K562 (cell line): Measurements from ENCODE around the gene KCNK2. TPM values are rescaled to one million over a fixed set of nuclear protein-coding genes. Genes with fewer than 3 reads are reported as not detected.

Source experiments
- ATAC-seq: fragments of 200-7000 bp; cut with Tn5 transposase; 3 replicates; pipeline ENCODE4 v1.9.1; 2020; ENCODE audit warnings: moderate library complexity
- BruUV-seq: library from RNA; stranded (reverse); fragments of 400-500 nt; replicated peaks from 2 replicates; lab custom pipeline; 2021; lab: Mats Ljungman, UMichigan
- CTCF ChIA-PET: fragments of 300-600 bp; formaldehyde crosslinking; extraction: SDS; loops from one replicate; lab custom pipeline; 2021; ENCODE audit warnings: low intra/inter-chr PET ratio; lab: Yijun Ruan, JAX
- POLR2A ChIA-PET: fragments of 300-600, 350-650 bp; sonication (Branson Sonifier 250); formaldehyde crosslinking; extraction: SDS; loops from one replicate; lab custom pipeline; 2021; ENCODE audit warnings: antibody characterized with exemption, inconsistent platforms; lab: Yijun Ruan, JAX
- DNase-seq, 4 experiments: peaks; one replicate each; pipeline versions ENCODE4 v3.0.0 to v3.0.0-alpha.2; 2011 to 2018; ENCODE audit warnings: low spot score in 3 of 4, mixed read lengths in 3 of 4; ENCODE audit errors: extremely low read depth in 1 of 4
- FAIRE-seq: peaks from 2 replicates; lab custom pipeline; 2011; peaks lifted over from hg19 to GRCh38; lab: Jason Lieb, UNC
- H2AFZ ChIP-seq: 2 replicates; pipeline ENCODE4 v1.6.0; 2011; ENCODE audit warnings: low read depth, low read length, control low read depth, inconsistent platforms
- H3K27ac ChIP-seq: fragments of 200-600 bp; 3 replicates; pipeline ENCODE4 v1.8.0; 2011; ENCODE audit warnings: low read depth, mild to moderate bottlenecking, control low read depth, inconsistent platforms, low read length, moderate library complexity, mixed read lengths; ENCODE audit errors: extremely low read depth
- H3K27me3 ChIP-seq, 2 experiments: fragments of 300-600 bp in 1 of 2; 2 replicates in 1 of 2; 3 replicates in 1 of 2; pipeline versions ENCODE4 v1.6.0 to v1.8.0; 2011; ENCODE audit warnings: inconsistent platforms in 2 of 2, low read length in 2 of 2, mild to moderate bottlenecking in 1 of 2, mixed read lengths in 1 of 2, moderate library complexity in 1 of 2; ENCODE audit not compliant: control insufficient read depth in 2 of 2, insufficient read depth in 2 of 2
- H3K36me3 ChIP-seq: fragments of 300-600 bp; 3 replicates; pipeline ENCODE4 v1.8.0; 2011; ENCODE audit warnings: mild to moderate bottlenecking, low read length, inconsistent platforms; ENCODE audit not compliant: control insufficient read depth, insufficient read depth
- H3K4me1 ChIP-seq, 2 experiments: fragments of 200-600 bp in 1 of 2; replicated peaks in 1 of 2; 2 replicates in 1 of 2; 3 replicates in 1 of 2; pipeline versions ENCODE4 v1.5.1 to v1.8.0; 2011; ENCODE audit warnings: inconsistent platforms in 2 of 2, low read length in 2 of 2, mild to moderate bottlenecking in 1 of 2, mixed read lengths in 1 of 2, moderate library complexity in 1 of 2; ENCODE audit not compliant: control insufficient read depth in 2 of 2, insufficient read depth in 2 of 2
- H3K4me2 ChIP-seq: 2 replicates; pipeline ENCODE4 v1.6.1; 2011; ENCODE audit warnings: low read length, control low read depth, inconsistent platforms, mixed read lengths; ENCODE audit not compliant: insufficient read depth
- H3K4me3 ChIP-seq: fragments of 200-600 bp; sonication (generic), shearing (Covaris generic); 2 replicates; pipeline ENCODE4 v1.5.1; 2016; ENCODE audit warnings: control low read depth, inconsistent platforms
- H3K79me2 ChIP-seq: fragments of 200-600 bp; 3 replicates; pipeline ENCODE4 v1.8.0; 2011; ENCODE audit warnings: low read length, inconsistent platforms; ENCODE audit not compliant: control insufficient read depth, insufficient read depth
- H3K9ac ChIP-seq, 2 experiments: 2 replicates each; pipeline versions ENCODE4 v1.6.0 to v1.6.1; 2011; ENCODE audit warnings: low read depth in 2 of 2, low read length in 2 of 2, control low read depth in 1 of 2, inconsistent platforms in 1 of 2, mild to moderate bottlenecking in 1 of 2, mixed read lengths in 1 of 2; ENCODE audit not compliant: insufficient read depth in 1 of 2
- H3K9me1 ChIP-seq: one replicate; pipeline ENCODE4 v1.6.0; 2011; ENCODE audit warnings: inconsistent platforms, mild to moderate bottlenecking, low read length, moderate library complexity; ENCODE audit not compliant: control insufficient read depth, insufficient read depth
- H3K9me3 ChIP-seq: replicated peaks from 2 replicates; pipeline ENCODE4 v1.5.1; 2011; ENCODE audit warnings: low read depth, low read length, inconsistent platforms; ENCODE audit not compliant: control insufficient read depth, insufficient read depth
- H4K20me1 ChIP-seq: replicated peaks from 2 replicates; pipeline ENCODE4 v1.6.1; 2011; ENCODE audit warnings: low read length, inconsistent platforms, mixed read lengths; ENCODE audit not compliant: control insufficient read depth, insufficient read depth
- CTCFL ChIP-seq: IDR thresholded peaks from 2 replicates; pipeline ENCODE4 v1.6.1; 2011; ENCODE audit warnings: borderline replicate concordance, low read depth, mild to moderate bottlenecking, moderate library complexity, low read length; ENCODE audit not compliant: insufficient read depth, poor library complexity, severe bottlenecking
- ETS1 ChIP-seq: conservative IDR thresholded peaks from 2 replicates; pipeline ENCODE4 v1.6.1; 2011; ENCODE audit warnings: low read depth, mild to moderate bottlenecking, low read length; ENCODE audit not compliant: control insufficient read depth
- FOXK1 ChIP-seq: sonication (generic); formaldehyde crosslinking; IDR thresholded peaks from 2 replicates; pipeline ENCODE4 v1.8.0; 2022; ENCODE audit warnings: missing genetic modification reagents, mild to moderate bottlenecking, borderline replicate concordance
- FOXM1 ChIP-seq, 2 experiments: fragments of 450-650 bp in 1 of 2; sonication (generic) in 1 of 2; formaldehyde crosslinking in 1 of 2; IDR thresholded peaks; 2 replicates each; pipeline versions ENCODE4 v1.6.1 to v1.9.0; 2017 to 2022; ENCODE audit warnings: low read depth in 2 of 2, mild to moderate bottlenecking in 2 of 2, missing genetic modification reagents in 1 of 2, moderate library complexity in 1 of 2
- GMEB1 ChIP-seq: fragments of 250-450 bp; sonication (Bioruptor Pico); IDR thresholded peaks from 2 replicates; pipeline ENCODE4 v1.4.0; 2020; ENCODE audit warnings: mild to moderate bottlenecking
- HMG20A ChIP-seq: fragments of 450-650 bp; formaldehyde crosslinking; conservative IDR thresholded peaks from 2 replicates; pipeline ENCODE4 v1.4.0; 2020; ENCODE audit warnings: mild to moderate bottlenecking, mixed read lengths
- LEF1 ChIP-seq: fragments of 450-650 bp; IDR thresholded peaks from 2 replicates; pipeline ENCODE4 v1.6.1; 2016; ENCODE audit warnings: mild to moderate bottlenecking
- MITF ChIP-seq: IDR thresholded peaks from 2 replicates; pipeline ENCODE4 v1.6.1; 2014; ENCODE audit warnings: antibody characterized with exemption
- SLC30A9 ChIP-seq: fragments of 250-450 bp; sonication (Bioruptor Pico); IDR thresholded peaks from 2 replicates; pipeline ENCODE4 v1.8.0; 2022; ENCODE audit warnings: mild to moderate bottlenecking, moderate library complexity
- TARDBP ChIP-seq: fragments of 450-650 bp; IDR thresholded peaks from 2 replicates; pipeline ENCODE4 v1.6.1; 2016
- YBX1 ChIP-seq: fragments of 450-650 bp; IDR thresholded peaks from 2 replicates; pipeline ENCODE4 v1.7.1; 2016; ENCODE audit warnings: mild to moderate bottlenecking
- ZNF511 ChIP-seq: sonication (generic); formaldehyde crosslinking; IDR thresholded peaks from 2 replicates; pipeline ENCODE4 v1.8.0; 2022; ENCODE audit warnings: mild to moderate bottlenecking, missing genetic modification reagents
- ZNF717 ChIP-seq: fragments of 250-450 bp; sonication (Bioruptor Pico); IDR thresholded peaks from 2 replicates; pipeline ENCODE4 v1.5.0; 2021
- ZNF76 ChIP-seq: fragments of 250-450 bp; sonication (Bioruptor Pico); IDR thresholded peaks from 2 replicates; pipeline ENCODE4 v1.4.0; 2020; ENCODE audit warnings: mild to moderate bottlenecking, moderate library complexity, borderline replicate concordance
- WGBS: fragments of 100-300 bp; shearing (Covaris generic); methylation state at CpG from one replicate; pipeline ENCODE4 v1.1.6; 2016; ENCODE audit warnings: low coverage, mixed read lengths; ENCODE audit not compliant: insufficient coverage; ENCODE audit errors: missing lambda C conversion rate; 5-methylcytosine and 5-hydroxymethylcytosine counted together
- in situ Hi-C: fragments of 300-500 bp; cut with MboI; formaldehyde crosslinking; loops from 4 replicates; pipeline ENCODE4 v1.15.0; 2018; ENCODE audit warnings: inconsistent platforms, mixed read lengths
- intact Hi-C: fragments of 100-400 bp; cut with micrococcal nuclease; formaldehyde crosslinking; loops from 2 replicates; pipeline ENCODE4 v1.14.2; 2022
- polyA plus RNA-seq, 8 experiments: library from polyadenylated mRNA; depleted of rRNA in 4 of 8; stranded (reverse) in 5 of 8; unstranded in 3 of 8; fragments of >200 nt; fragmentation: Nextera tagmentation in 2 of 8; fragmentation: Illumina TruSeq in 1 of 8; extraction: Ambion mirVana in 2 of 8; extraction: Trizol in 1 of 8; gene quantifications; 2 replicates each; pipeline versions ENCODE4 v1.2.1 to v1.2.3, GENCODE V29; 2011 to 2014; ENCODE audit warnings: inconsistent platforms in 1 of 8, missing spikeins in 1 of 8
- total RNA-seq, 7 experiments: library from RNA; depleted of rRNA in 6 of 7; stranded (reverse); fragments of >200 nt in 6 of 7; fragmentation: Illumina TruSeq in 2 of 7; extraction: Trizol in 2 of 7; gene quantifications; 2 replicates each; pipeline versions ENCODE4 v1.2.1 to v1.2.3, GENCODE V29; 2011 to 2021; ENCODE audit warnings: low replicate concordance in 1 of 7

Gene KCNK2
- total and polyA plus RNA-seq, 9 of the 15 experiments (the other 6 are each of a cell fraction or from before 2014, with no cell fraction given), result 0.04 to 0.13 (median 0.05) TPM; not detected in 3

GRCh38 chr1:215276582-215276981 is 194.0 kb downstream of the KCNK2 start:
- no TSS peak for BruUV-seq
- no peaks in the 10 kb centered on the region for H3K36me3 ChIP-seq
- intact Hi-C loops, result no loop called here
- POLR2A ChIA-PET, result no interaction called here
- TF ChIP-seq GMEB1 (CRISPR knock-in tag) (no peak), ZNF511 (CRISPR knock-in tag) (no peak), LEF1 (no peak), YBX1 (no peak), CTCFL (no peak), TARDBP (no peak), HMG20A (CRISPR knock-in tag) (no peak), MITF (no peak), FOXM1 (IDR thresholded peaks at IDR 0.05; ENCODE audit: low read depth) (no peak), FOXM1 (CRISPR knock-in tag; IDR thresholded peaks at IDR 0.05; ENCODE audit: low read depth) (no peak), FOXK1 (CRISPR knock-in tag) (no peak), ZNF717 (CRISPR knock-in tag) (no peak), SLC30A9 (CRISPR knock-in tag) (no peak), ETS1 (no peak), ZNF76 (CRISPR knock-in tag) (no peak)
- TF ChIP-seq, all 486 proteins: peak for 0
- Histone ChIP-seq H3K4me1 (no peaks in the 10 kb centered on the region), H3K9me1 (no peaks in the 10 kb centered on the region), H3K27ac (no peak overlapping the region), H2AFZ (no peak overlapping the region), H4K20me1 (no peaks in the 10 kb centered on the region), H3K9me3 (no peaks in the 10 kb centered on the region; the same call in 1 of the 2 replicates), H3K79me2 (no peaks in the 10 kb centered on the region), H3K4me3 (no peak overlapping the region), H3K27me3 (no peaks in the 10 kb centered on the region), H3K9ac (no peak overlapping the region), H3K4me2 (no peak overlapping the region)
- no peak for FAIRE-seq
- CTCF ChIA-PET, result no interaction called here
- DNase-seq, result no peak
- in situ Hi-C loops, result no loop called here
- 0% methylated on average over 1 of the region's 1 CpG for WGBS
- no peak for ATAC-seq
